Tibial nerve (tissue), 4 donors: ENCODE results near the gene TRIM69. TPM values are rescaled to one million over a fixed set of nuclear protein-coding genes. Genes with fewer than 3 reads are reported as not detected.
"Not testable (repeated sequence)": the region's sequence is repeated elsewhere in the genome, so short reads cannot be mapped to it uniquely, and the experiment has no call there.

Source experiments
- DNase-seq, 2 donors: peaks; one replicate each; pipeline ENCODE4 v3.0.0-alpha.2; 2019; ENCODE audit warnings: low spot score in 2 of 2
- H3K27ac ChIP-seq, 4 donors: fragments of 200-600 bp; sonication (generic) in 3 of 4; one replicate each; pipeline ENCODE4 v1.5.1; 2017 to 2019; ENCODE audit warnings: mild to moderate bottlenecking in 1 of 4
- H3K27me3 ChIP-seq, 2 donors: fragments of 200-600 bp; sonication (generic) in 1 of 2; one replicate each; pipeline versions ENCODE4 v1.5.1 to v1.6.0; 2017 to 2019
- H3K36me3 ChIP-seq, 3 donors: fragments of 200-600 bp; sonication (generic); one replicate each; pipeline ENCODE4 v1.5.1; 2018 to 2019
- H3K4me1 ChIP-seq, 4 donors: fragments of 200-600 bp; sonication (generic) in 3 of 4; one replicate each; pipeline ENCODE4 v1.5.1; 2017 to 2019
- H3K4me3 ChIP-seq, 4 donors: fragments of 200-600 bp; sonication (generic) in 3 of 4; one replicate each; pipeline ENCODE4 v1.5.1; 2017 to 2019; ENCODE audit warnings: mild to moderate bottlenecking in 1 of 4, moderate library complexity in 1 of 4
- H3K9me3 ChIP-seq, 4 donors: fragments of 200-600 bp; sonication (generic) in 3 of 4; one replicate each; pipeline ENCODE4 v1.5.1; 2017 to 2019
- CTCF ChIP-seq, 5 experiments: fragments of 200-600 bp in 3 of 5; fragments of 450-650 bp in 2 of 5; sonication (generic) in 3 of 5; IDR thresholded peaks; one replicate each; pipeline ENCODE4 v1.5.1; 2016 to 2019; ENCODE audit warnings: antibody characterized with exemption in 5 of 5, mild to moderate bottlenecking in 3 of 5, moderate library complexity in 2 of 5
- EP300 ChIP-seq, 2 donors: sonication (generic); formaldehyde crosslinking; IDR thresholded peaks; one replicate each; pipeline ENCODE4 v1.6.1; 2017; ENCODE audit warnings: antibody characterized with exemption in 2 of 2, mild to moderate bottlenecking in 1 of 2
- POLR2A ChIP-seq, 2 donors: fragments of 450-650 bp; IDR thresholded peaks; one replicate each; pipeline ENCODE4 v1.6.1; 2017; ENCODE audit warnings: antibody characterized with exemption in 2 of 2, mild to moderate bottlenecking in 2 of 2, moderate library complexity in 2 of 2
- WGBS, 2 donors: methylation state at CpG; one replicate each; pipeline ENCODE4 v1.1.5; 2018; 5-methylcytosine and 5-hydroxymethylcytosine counted together
- total RNA-seq, 4 donors: library from RNA; depleted of rRNA; stranded (reverse); fragments of >200 nt; gene quantifications; one replicate each; pipeline ENCODE4 v1.1.0, GENCODE V29; 2016

Gene TRIM69
- total RNA-seq, 4 donors from 2014 or later = 11.7 to 27.1 (median 19.3) TPM

- Histone ChIP-seq H3K27me3 (no peaks in the 10 kb centered on the region), H3K4me3 (no peak overlapping the region), H3K9me3 (no peaks in the 10 kb centered on the region), H3K36me3 (peaks cover 0 to 8% (median 0%) of the 10 kb centered on the region in 3 donors), H3K4me1 (peaks cover 0 to 54% (median 30%) of the 10 kb centered on the region in 4 donors), H3K27ac (peak overlapping the region; percentile 94 to 100 (median 96))
- 86 to 87% methylated on average over 6 of the region's 6 CpGs for WGBS, 2 donors
- DNase-seq = no peak
- TF ChIP-seq CTCF (IDR thresholded peaks at IDR 0.05) (no peak), EP300 (IDR thresholded peaks at IDR 0.05) (no peak), POLR2A (IDR thresholded peaks at IDR 0.05) (no peak)
Observed at GRCh38 chr15:44727485-44728231, 8.7 kb upstream of the TRIM69 start.

- H3K4me3 ChIP-seq = peak overlapping the region; percentile 19 to 89 (median 72)
- H3K9me3 ChIP-seq, H3K36me3 ChIP-seq, DNase-seq, H3K27me3 ChIP-seq: not testable (repeated sequence)
- 42 to 62% methylated on average over 5 of the region's 5 CpGs for WGBS, 2 donors
- peak overlapping the region; percentile 94 to 100 (median 96) for H3K27ac ChIP-seq
- H3K4me1 ChIP-seq = peaks cover 0 to 54% (median 30%) of the 10 kb centered on the region in 4 donors
Observed at GRCh38 chr15:44728232-44728575, 8.1 kb upstream of the TRIM69 start.

GRCh38 chr15:44728576-44729407, 7.5 kb upstream of the TRIM69 start:
- peak; percentile 94 to 97 for TF ChIP-seq EP300 (IDR thresholded peaks at IDR 0.05)
- peak; percentile 84 to 91 for TF ChIP-seq POLR2A (IDR thresholded peaks at IDR 0.05)
- TF ChIP-seq CTCF (IDR thresholded peaks at IDR 0.05) = peak in 1 of 5 experiments; percentile 31
- peak; percentile 94 to 98 for DNase-seq
- WGBS, 2 donors = 0% methylated on average over 35 to 36 of the region's 36 CpGs
- Histone ChIP-seq H3K9me3 (no peaks in the 10 kb centered on the region), H3K27ac (peak overlapping the region; percentile 94 to 100 (median 96)), H3K4me1 (peaks cover 0 to 54% (median 30%) of the 10 kb centered on the region in 4 donors), H3K4me3 (peak overlapping the region; percentile 63 to 89 (median 82)), H3K36me3 (peaks cover 0 to 8% (median 0%) of the 10 kb centered on the region in 3 donors), H3K27me3 (no peaks in the 10 kb centered on the region)

GRCh38 chr15:44729408-44730127, 6.8 kb upstream of the TRIM69 start:
- no peaks in the 10 kb centered on the region for H3K27me3 ChIP-seq
- H3K4me1 ChIP-seq = peaks cover 0 to 54% (median 30%) of the 10 kb centered on the region in 4 donors
- no peak for TF ChIP-seq CTCF (IDR thresholded peaks at IDR 0.05)
- no peak for TF ChIP-seq POLR2A (IDR thresholded peaks at IDR 0.05)
- TF ChIP-seq EP300 (IDR thresholded peaks at IDR 0.05) = no peak
- peak overlapping the region; percentile 63 to 89 (median 82) for H3K4me3 ChIP-seq
- H3K27ac ChIP-seq = peak overlapping the region; percentile 94 to 100 (median 96)
- no peaks in the 10 kb centered on the region for H3K9me3 ChIP-seq
- DNase-seq = no peak
- peaks cover 0 to 8% (median 0%) of the 10 kb centered on the region in 3 donors for H3K36me3 ChIP-seq
- 5% methylated on average over 21 of the region's 21 CpGs for WGBS, 2 donors

- Histone ChIP-seq H3K4me3 (no peak overlapping the region), H3K27ac (peak overlapping the region; percentile 23 to 75 (median 70)), H3K27me3 (no peaks in the 10 kb centered on the region), H3K4me1 (peaks cover 0 to 44% (median 13%) of the 10 kb centered on the region in 4 donors), H3K9me3 (no peaks in the 10 kb centered on the region), H3K36me3 (peaks cover 0 to 8% (median 0%) of the 10 kb centered on the region in 3 donors)
- DNase-seq = no peak
- 63 to 66% methylated on average over 2 of the region's 2 CpGs for WGBS, 2 donors
- no peak for TF ChIP-seq EP300 (IDR thresholded peaks at IDR 0.05)
- TF ChIP-seq CTCF (IDR thresholded peaks at IDR 0.05) = no peak
- no peak for TF ChIP-seq POLR2A (IDR thresholded peaks at IDR 0.05)
Observed at GRCh38 chr15:44734839-44735481, 1.4 kb upstream of the TRIM69 start.
